B cell (primary cell): ENCODE results near the gene PDE4B.

ENCODE experiments used
- EZH2 ChIP-seq: IDR thresholded peaks from 2 replicates; pipeline ENCODE4 v1.6.1; 2012; ENCODE audit warnings: borderline replicate concordance, low read depth, mild to moderate bottlenecking, moderate library complexity, low read length; ENCODE audit not compliant: insufficient read depth, poor library complexity, severe bottlenecking
- TF ChIP-seq, protein P1 (sequence below): fragments of 200-600 bp; IDR thresholded peaks from one replicate; pipeline ENCODE4 v1.8.0; 2022; ENCODE audit warnings: antibody characterized with exemption, mild to moderate bottlenecking

GRCh38 chr1:65845535-65846060, 52.9 kb downstream of the PDE4B start:
- TF ChIP-seq, protein P1, sequence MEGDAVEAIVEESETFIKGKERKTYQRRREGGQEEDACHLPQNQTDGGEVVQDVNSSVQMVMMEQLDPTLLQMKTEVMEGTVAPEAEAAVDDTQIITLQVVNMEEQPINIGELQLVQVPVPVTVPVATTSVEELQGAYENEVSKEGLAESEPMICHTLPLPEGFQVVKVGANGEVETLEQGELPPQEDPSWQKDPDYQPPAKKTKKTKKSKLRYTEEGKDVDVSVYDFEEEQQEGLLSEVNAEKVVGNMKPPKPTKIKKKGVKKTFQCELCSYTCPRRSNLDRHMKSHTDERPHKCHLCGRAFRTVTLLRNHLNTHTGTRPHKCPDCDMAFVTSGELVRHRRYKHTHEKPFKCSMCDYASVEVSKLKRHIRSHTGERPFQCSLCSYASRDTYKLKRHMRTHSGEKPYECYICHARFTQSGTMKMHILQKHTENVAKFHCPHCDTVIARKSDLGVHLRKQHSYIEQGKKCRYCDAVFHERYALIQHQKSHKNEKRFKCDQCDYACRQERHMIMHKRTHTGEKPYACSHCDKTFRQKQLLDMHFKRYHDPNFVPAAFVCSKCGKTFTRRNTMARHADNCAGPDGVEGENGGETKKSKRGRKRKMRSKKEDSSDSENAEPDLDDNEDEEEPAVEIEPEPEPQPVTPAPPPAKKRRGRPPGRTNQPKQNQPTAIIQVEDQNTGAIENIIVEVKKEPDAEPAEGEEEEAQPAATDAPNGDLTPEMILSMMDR, result no peak
- no peak for TF ChIP-seq EZH2
